Activated naive CD4-positive, alpha-beta T cell treated with anti-CD3 and anti-CD28 coated beads, Interleukin-2, amount 50 U/mL, for 72 hours (primary cell): ENCODE data around the gene MBL2. TPM values are rescaled to one million over a fixed set of nuclear protein-coding genes. Genes with fewer than 3 reads are reported as not detected.

ENCODE experiments used
- ATAC-seq, 2 donors: fragments of 150-1000 bp; cut with Tn5 transposase; 2 replicates each; pipeline ENCODE4 v1.10.0; 2021; ENCODE audit warnings: mild to moderate bottlenecking in 2 of 2, moderate library complexity in 2 of 2
- DNase-seq, 2 donors: peaks; one replicate each; pipeline ENCODE4 v3.0.0; 2021 to 2022; ENCODE audit warnings: low spot score in 2 of 2
- H3K27ac Mint-ChIP-seq, 2 donors: one replicate each; pipeline ENCODE4 v1.8.0; 2022; ENCODE audit warnings: mild to moderate bottlenecking in 2 of 2, mixed read lengths in 2 of 2
- H3K36me3 Mint-ChIP-seq, 2 donors: one replicate each; pipeline ENCODE4 v1.8.0; 2022; ENCODE audit warnings: mixed read lengths in 2 of 2
- H3K9me3 Mint-ChIP-seq, 2 donors: one replicate each; pipeline ENCODE4 v1.8.0; 2022; ENCODE audit warnings: mixed read lengths in 2 of 2
- total RNA-seq, 2 donors: library from RNA; stranded (reverse); gene quantifications; one replicate each; pipeline ENCODE4 v1.2.3, GENCODE V29; 2022

MBL2 gene
- not detected for total RNA-seq

DNA sequence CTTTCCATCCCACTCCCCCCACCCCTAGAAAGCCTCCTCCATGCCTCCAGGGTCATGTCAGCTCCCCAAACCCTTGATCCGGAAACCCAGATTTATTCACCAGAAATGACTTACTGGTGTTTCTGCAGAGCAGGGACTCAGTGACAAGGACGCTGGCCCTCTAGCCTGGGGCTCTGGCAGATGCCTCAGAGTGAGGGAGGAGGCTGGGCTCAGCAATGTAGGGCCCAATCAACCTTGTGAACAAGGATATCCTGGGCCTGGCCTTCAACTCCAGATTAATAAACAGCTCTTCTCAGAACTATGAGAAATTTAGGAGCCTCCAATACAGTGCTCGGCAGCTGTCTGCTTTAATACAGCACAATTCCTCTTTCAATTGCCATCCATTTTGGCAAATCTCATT is at the start of gene MBL2:
TSS of gene MBL2 (minus strand) at position 162 of the 400 bp plus-strand sequence. CDS start 1,149 bp downstream, outside the sequence.
- DNase-seq (no peak), ATAC-seq (no peak)
- H3K27ac Mint-ChIP-seq = no peak within 1 kb of the TSS
- peaks cover 4 to 7% of the 10 kb centered on the region in 2 donors for H3K9me3 Mint-ChIP-seq
- no peaks in the 10 kb centered on the region for H3K36me3 Mint-ChIP-seq

DNA sequence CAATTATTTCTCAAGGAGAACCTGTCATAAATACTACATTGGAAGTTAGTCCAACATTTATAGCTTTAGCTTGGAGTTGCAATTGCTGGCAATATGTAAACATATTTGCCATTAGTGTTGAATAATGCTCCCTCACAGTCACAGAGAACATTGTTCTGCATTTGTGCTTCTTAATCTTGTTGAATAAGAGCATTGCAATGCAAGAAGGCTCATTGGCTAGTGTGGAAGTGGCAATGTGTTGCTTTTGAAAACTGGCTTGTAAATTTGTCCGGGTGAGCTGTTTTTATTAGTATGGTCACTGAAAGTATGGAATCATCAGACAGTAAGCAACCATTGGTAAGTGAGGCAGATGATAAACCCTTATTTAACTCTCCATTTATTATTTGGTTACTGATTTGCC is 47.7 kb upstream of the MBL2 start:
- Mint-ChIP-seq H3K9me3 (no peaks in the 10 kb centered on the region), H3K36me3 (no peaks in the 10 kb centered on the region), H3K27ac (no peak overlapping the region)
- DNase-seq (no peak), ATAC-seq (no peak)

DNA sequence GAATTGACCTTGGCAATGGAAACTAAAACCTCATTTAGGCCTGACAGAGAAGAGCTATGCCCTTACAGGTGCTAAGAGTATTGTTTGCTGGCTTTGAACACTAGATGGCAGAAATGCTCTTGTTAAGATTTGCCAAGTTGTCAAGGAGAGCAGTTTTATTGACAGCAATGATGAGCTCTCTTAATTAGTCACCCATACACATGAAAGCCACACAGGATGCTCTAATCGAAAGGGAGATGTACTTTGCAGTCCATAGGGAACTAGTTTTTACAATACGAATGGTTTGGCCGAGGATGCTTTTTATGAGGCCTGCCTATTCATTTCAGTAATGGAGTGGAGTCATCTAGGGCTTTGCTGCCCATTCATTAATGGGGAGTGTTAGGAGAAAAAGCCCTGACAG is 45.4 kb upstream of the MBL2 start:
- Mint-ChIP-seq H3K27ac (no peak overlapping the region), H3K9me3 (peaks cover 6 to 7% of the 10 kb centered on the region in 2 donors), H3K36me3 (no peaks in the 10 kb centered on the region)
- ATAC-seq (peak; percentile 18 to 72), DNase-seq (no peak)

- Mint-ChIP-seq H3K27ac (peak overlapping the region in 1 of 2 donors; percentile 56), H3K9me3 (peaks cover 6 to 7% of the 10 kb centered on the region in 2 donors), H3K36me3 (no peaks in the 10 kb centered on the region)
- DNase-seq (no peak), ATAC-seq (no peak)
Measured at GRCh38 chr10:52814506-52814905, 41.9 kb upstream of the MBL2 start.

GRCh38 chr10:52811776-52812175 is 39.2 kb upstream of the MBL2 start:
- ATAC-seq = no peak
- H3K9me3 Mint-ChIP-seq = peaks cover 6 to 15% of the 10 kb centered on the region in 2 donors
- H3K27ac Mint-ChIP-seq = no peak overlapping the region

DNA sequence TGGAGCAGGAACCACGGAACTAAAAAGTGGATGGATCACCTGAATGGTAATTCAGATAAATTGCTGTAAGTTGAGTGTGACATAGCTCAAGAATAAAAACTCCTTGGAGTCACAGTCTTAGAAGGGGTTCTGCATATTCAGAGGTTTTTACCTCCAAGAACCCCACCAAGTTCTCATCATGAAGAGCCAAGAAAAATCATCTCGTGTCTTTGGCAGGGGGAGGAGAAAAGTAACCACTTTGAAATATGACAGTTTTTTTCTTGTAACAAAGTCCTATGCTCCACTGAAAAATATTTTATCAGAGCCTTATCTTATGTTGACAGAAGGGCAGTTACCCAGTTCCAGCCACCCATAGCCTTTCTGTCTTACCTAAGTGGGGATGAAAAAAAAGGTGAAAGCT is 38.2 kb upstream of the MBL2 start:
- Mint-ChIP-seq H3K9me3 (peaks cover 6 to 15% of the 10 kb centered on the region in 2 donors), H3K27ac (no peak overlapping the region), H3K36me3 (no peaks in the 10 kb centered on the region)
- no peak for ATAC-seq
- DNase-seq = no peak

More at GRCh38 chr10:52811776-52812175, 39.2 kb upstream of the MBL2 start:
- DNase-seq = no peak
- no peaks in the 10 kb centered on the region for H3K36me3 Mint-ChIP-seq

- no peaks in the 10 kb centered on the region for H3K36me3 Mint-ChIP-seq
- no peak overlapping the region for H3K27ac Mint-ChIP-seq
- ATAC-seq (no peak), DNase-seq (no peak)
- peaks cover 0 to 8% of the 10 kb centered on the region in 2 donors for H3K9me3 Mint-ChIP-seq
Measured at GRCh38 chr10:52807803-52808202, 35.2 kb upstream of the MBL2 start.

DNA sequence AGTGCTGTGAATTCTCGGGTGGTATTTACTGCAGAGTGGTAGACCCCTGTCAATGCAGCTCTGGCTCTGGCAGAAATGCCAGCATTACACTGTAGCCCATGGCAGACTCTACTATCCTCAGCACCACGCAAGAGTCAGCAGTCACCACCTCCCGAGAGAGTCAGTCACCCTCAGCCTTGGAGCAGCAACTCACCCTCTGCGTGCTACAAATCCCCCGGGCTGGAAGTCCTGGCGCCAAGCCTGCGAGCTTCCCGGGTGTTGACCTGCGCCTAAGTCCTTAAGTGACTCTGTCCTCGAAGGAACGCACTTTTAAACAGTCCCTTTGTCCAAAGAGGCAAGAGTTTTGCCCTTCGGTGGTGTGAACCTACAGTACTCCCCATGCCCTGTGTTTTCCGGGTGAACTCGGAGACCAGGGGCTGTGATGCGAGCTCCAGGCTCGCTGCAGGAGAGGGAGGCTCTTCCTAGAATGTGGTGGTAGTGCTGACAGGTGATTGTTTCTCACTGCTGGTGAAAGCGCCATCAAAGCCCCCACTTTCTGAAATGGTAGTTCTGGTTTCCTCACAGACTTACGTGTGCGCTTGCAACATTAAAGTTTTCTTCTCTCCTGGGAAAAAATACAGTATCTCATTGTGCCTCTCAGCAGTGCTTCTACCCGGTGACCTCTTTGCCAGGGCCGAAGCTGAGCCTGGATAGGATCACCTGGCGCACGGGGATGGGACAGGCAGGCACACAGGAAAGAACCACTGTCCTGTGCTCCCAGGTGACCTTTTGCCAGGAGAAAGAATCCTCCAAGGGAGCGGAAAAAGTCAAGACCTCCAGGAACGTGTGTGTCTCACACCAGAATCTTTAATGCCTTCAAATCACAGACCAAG is 33.1 kb upstream of the MBL2 start:
- no peak for DNase-seq
- no peak for ATAC-seq
- Mint-ChIP-seq H3K36me3 (peaks cover 0 to 8% of the 10 kb centered on the region in 2 donors), H3K27ac (no peak overlapping the region), H3K9me3 (peaks cover 8 to 16% of the 10 kb centered on the region in 2 donors)

DNA sequence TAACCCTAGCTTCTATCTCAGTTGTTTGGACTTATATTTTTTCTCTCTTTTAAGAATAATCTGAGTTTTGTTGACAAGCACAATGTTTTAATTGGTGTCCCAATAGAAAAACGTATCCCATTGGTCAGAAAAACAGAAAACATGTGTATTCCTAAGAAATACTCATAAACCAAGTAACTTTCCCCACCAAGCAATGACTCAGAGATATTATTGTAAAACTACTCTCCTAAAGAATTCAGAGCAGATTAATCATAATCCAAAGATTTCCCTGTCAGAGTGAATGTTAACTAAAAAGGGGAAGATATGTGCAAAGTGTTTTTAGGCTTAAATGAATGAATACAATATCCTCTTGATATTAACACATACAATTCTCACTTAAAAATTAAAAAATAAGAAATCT is 29.4 kb upstream of the MBL2 start:
- Mint-ChIP-seq H3K9me3 (peaks cover 15 to 28% of the 10 kb centered on the region in 2 donors), H3K36me3 (peaks cover 0 to 13% of the 10 kb centered on the region in 2 donors), H3K27ac (no peak overlapping the region)
- ATAC-seq (no peak), DNase-seq (no peak)

DNA sequence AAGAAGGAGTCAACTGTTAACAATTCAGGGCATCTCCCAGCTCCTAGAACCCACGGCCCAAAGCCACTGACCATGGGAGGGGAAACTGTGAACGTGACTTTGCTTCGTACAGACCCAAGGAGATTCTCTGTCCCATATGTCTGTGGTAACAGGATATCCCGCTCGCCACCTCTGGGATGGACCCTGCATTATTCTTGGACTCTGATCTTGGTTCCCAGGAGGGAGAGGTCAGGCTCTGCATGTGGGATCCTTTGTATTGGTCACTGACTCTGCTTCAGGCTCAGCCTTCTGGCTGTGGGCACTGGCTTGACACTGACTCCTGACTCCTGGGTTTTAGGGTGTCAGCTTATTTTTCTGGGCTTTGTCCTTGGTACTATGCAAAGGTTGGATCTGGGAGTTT is 13.5 kb upstream of the MBL2 start:
- H3K27ac Mint-ChIP-seq = no peak overlapping the region
- ATAC-seq (no peak), DNase-seq (no peak)
- H3K9me3 Mint-ChIP-seq = peaks cover 0 to 21% of the 10 kb centered on the region in 2 donors
- H3K36me3 Mint-ChIP-seq = no peaks in the 10 kb centered on the region

DNA sequence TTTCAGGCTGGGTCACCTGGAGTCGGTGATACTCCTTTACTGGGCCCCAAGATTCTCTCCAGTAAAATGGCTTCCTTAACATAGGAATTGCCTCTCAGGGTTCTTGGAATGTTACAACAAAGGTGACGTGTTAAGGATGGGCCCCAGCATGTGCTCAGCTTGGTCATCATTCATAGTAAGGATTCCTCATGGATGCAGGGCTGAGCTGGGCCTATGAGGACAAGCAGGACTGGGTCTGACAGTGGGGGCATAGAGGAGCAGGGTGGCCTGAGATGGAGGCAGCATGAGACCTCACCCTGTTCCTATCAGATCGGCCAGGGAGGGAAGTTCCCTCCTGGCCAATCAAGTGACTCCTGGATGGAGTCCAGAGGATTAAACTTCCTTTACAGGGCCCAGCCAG is 12.8 kb upstream of the MBL2 start:
- DNase-seq (no peak), ATAC-seq (no peak)
- no peaks in the 10 kb centered on the region for H3K36me3 Mint-ChIP-seq
- peaks cover 0 to 21% of the 10 kb centered on the region in 2 donors for H3K9me3 Mint-ChIP-seq
- no peak overlapping the region for H3K27ac Mint-ChIP-seq

DNA sequence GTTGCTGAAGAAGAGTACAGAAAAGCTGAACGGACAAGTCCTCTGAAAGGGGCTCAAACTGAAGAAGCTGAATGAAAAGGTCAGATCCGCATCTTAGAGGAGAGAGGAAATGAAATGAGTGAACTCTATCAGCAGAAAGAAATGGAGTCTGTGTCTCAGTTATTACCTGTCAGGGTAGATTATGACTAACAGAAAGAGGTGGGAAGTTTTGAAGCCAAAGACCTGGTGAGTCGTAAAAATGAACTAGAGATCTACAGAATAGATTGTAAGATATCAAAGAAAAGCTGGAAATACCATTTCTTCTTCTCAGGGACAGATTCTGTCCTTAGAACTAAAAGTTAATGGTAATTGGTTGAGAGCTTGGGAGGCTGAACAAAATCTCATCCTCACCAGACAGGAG is 11.1 kb upstream of the MBL2 start:
- Mint-ChIP-seq H3K9me3 (peaks cover 0 to 20% of the 10 kb centered on the region in 2 donors), H3K36me3 (no peaks in the 10 kb centered on the region), H3K27ac (no peak overlapping the region)
- DNase-seq = no peak
- no peak for ATAC-seq

DNA sequence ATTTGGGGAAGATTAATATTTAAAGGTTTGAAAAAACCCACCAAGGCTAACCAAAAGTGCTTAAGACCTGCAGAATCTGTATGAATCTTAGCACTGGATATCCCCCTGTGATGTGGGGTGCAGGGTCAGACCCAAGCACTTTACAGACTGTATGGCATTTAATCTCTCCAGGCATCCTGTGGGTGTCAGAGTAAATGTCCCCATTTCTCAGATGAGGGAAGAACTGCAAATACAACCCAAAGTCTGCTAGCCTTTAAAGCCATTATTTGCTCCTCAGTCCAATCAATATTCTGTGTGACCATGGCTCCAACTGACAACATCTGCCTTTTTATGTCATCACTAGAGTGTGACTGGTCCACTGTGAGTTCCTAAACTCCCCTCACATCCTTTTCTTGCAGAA is 10.0 kb upstream of the MBL2 start:
- H3K27ac Mint-ChIP-seq = no peak overlapping the region
- ATAC-seq = no peak

DNA sequence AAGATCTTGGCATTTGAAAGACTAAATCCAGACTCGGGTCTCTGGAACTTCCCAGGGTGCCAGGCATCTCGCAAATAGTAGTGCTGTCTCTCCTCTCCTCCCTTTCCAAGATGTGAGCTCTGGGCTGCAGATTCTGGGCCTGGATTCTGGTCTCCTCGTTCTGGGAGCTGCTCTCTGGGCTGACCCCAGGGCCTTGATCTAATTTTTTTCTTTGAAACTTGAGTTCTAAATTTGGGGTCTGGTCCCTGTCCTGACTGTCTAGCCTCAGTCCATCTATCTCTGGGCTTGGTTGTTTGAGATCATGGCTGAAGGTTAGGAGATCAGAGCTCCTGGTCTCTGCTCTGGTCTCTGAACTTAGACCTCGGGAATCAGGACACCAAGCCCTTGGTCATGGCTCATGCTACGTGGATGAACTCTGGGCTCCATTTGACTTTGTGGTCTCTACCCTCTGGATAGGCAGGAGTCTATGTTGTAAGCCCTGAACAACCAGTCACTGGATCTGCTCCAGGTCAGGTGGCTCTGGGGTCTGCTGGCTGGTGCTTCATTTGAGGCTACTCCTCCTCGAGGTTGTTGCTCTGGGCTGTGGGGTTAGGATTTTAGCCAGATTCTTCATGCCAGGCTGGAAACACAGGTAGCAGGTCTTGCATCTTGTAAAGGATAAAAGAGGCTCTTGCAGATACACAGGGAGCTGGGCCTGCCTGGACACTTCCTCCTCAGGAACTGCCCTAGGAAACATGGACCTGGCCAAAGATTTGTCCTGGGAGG is 8.0 kb upstream of the MBL2 start:
- no peak for DNase-seq
- H3K9me3 Mint-ChIP-seq = peaks cover 4 to 11% of the 10 kb centered on the region in 2 donors
- H3K36me3 Mint-ChIP-seq = no peaks in the 10 kb centered on the region
- no peak overlapping the region for H3K27ac Mint-ChIP-seq
- no peak for ATAC-seq

More for the DNA sequence above, 10.0 kb upstream of the MBL2 start:
- DNase-seq = no peak
- Mint-ChIP-seq H3K36me3 (no peaks in the 10 kb centered on the region), H3K9me3 (peaks cover 0 to 11% of the 10 kb centered on the region in 2 donors)

DNA sequence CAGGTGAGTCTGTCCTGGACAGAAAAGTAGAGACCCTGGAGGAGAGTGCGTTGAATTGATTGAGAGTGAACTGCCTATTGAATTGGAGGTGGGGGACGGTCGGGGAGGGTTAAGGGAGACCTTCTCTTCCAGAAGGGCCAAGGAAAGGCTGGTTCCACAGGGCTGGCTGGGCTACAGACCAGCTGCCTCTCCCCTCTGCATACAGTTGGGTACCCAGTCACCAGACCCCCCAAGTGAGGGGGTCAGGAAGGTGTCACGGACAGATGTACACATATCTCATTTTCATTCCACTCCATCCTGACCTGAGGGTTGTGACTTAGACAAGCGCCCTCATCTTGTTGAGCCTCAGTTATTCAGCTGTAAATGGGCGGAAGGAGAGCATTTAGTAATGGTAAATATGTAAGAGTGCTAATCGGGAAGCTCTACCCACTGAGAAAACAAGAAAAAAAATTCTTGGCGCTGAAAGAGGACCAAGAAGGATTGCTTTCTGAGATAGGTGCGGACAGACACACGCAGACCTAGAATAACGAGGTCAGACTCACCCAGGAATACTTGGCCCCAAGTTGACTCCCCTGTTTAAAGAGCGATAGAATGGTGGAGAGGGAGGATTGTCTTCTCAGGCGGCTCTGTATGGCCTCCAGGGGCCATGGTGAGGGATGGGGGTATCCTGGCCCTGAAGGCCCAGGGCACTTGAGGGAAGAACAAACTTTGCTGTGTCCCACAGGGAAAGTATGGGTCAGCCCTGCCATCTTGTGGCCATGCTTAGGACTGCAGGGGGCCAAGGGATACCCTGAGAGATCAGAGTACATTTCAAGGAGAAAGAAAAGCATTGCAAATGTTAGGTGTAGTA is 7.2 kb upstream of the MBL2 start:
- Mint-ChIP-seq H3K9me3 (peaks cover 4 to 11% of the 10 kb centered on the region in 2 donors), H3K27ac (no peak overlapping the region), H3K36me3 (no peaks in the 10 kb centered on the region)
- ATAC-seq (peak; percentile 39 to 66), DNase-seq (peak in 1 of 2 donors; percentile 57)

DNA sequence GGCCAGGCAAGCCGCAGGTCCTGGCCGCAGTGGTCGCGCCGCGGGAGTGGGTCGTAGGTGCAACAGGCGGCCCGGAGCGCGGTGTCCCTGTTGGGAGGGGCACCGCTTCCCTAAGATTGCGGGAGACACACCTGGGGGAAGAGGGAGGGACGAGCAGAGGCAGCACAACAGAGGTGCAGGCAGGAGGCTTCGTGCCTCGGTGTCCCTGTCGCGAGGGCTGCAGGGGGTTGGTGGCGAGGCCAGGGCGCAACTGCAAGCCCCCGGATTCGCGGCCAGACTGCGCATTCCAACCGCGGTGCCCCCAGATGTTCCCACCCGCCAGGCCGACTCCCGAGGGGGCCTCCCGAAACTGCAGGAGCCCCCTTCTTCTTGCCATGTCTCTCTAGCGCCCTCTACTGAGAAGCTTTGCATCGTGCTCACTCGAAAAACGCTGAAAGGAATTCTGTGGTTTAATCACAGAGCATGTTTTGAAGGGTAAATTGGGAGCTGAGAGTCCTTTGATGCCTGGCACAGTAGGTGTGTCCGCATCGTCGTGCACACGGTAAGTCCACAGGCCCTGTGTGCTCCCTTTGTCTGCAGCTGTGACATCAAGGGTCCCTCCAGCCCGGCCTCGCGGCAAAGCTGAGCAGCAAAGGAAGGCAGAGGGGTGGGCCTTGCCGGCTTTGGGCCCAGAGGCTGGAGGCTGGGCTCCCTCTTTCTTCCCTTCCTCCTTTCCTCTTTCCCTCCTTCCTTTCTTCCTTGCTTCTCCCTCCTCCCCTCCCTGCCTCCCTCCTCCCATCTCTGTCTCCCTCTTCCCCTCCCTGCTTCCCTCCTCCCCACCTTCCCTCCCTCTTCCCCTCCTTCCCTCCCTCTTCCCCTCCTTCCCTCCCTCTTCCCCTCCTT is 6.2 kb upstream of the MBL2 start:
- Mint-ChIP-seq H3K27ac (no peak overlapping the region), H3K36me3 (no peaks in the 10 kb centered on the region), H3K9me3 (peaks cover 4 to 9% of the 10 kb centered on the region in 2 donors)
- ATAC-seq (no peak), DNase-seq (no peak)
